GM23338 (cell line): ENCODE results near the gene PLEKHA7. TPM values are rescaled to one million over a fixed set of nuclear protein-coding genes. Genes with fewer than 3 reads are reported as not detected.

Source experiments
- ATAC-seq: fragments of 200-7000 bp; cut with Tn5 transposase; 3 replicates; pipeline ENCODE4 v1.9.1; 2020
- DNase-seq: peaks from one replicate; pipeline ENCODE4 v3.0.0-alpha.2; 2015; ENCODE audit warnings: low spot score
- H2AFZ ChIP-seq: fragments of 200-600 bp; sonication (generic); 2 replicates; pipeline ENCODE4 v1.8.0; 2016; ENCODE audit warnings: antibody characterized with exemption, mild to moderate bottlenecking, moderate library complexity
- H3F3A ChIP-seq: fragments of 200-600 bp; sonication (generic); replicated peaks from 2 replicates; pipeline ENCODE4 v1.8.0; 2017; ENCODE audit warnings: antibody characterized with exemption, mixed run types, low read depth
- H3K27ac ChIP-seq: fragments of 200-600 bp; sonication (generic); 2 replicates; pipeline ENCODE4 v1.6.1; 2016; ENCODE audit warnings: low read depth
- H3K27me3 ChIP-seq: fragments of 200-600 bp; sonication (generic); 2 replicates; pipeline ENCODE4 v1.8.0; 2016; ENCODE audit warnings: mild to moderate bottlenecking, mixed run types, moderate library complexity; ENCODE audit not compliant: insufficient read depth
- H3K36me3 ChIP-seq: fragments of 200-600 bp; sonication (generic); 2 replicates; pipeline ENCODE4 v1.8.0; 2016; ENCODE audit warnings: mild to moderate bottlenecking; ENCODE audit not compliant: insufficient read depth
- H3K4me1 ChIP-seq: fragments of 200-600 bp; sonication (generic); 2 replicates; pipeline ENCODE4 v1.8.0; 2016; ENCODE audit warnings: mild to moderate bottlenecking, moderate library complexity; ENCODE audit not compliant: insufficient read depth
- H3K4me2 ChIP-seq: fragments of 200-600 bp; sonication (generic); 2 replicates; pipeline ENCODE4 v1.7.1; 2017; ENCODE audit warnings: mixed run types
- H3K4me3 ChIP-seq: fragments of 200-600 bp; sonication (generic); 2 replicates; pipeline ENCODE4 v1.6.1; 2016; ENCODE audit warnings: mixed run types
- H3K79me2 ChIP-seq: fragments of 200-600 bp; sonication (generic); replicated peaks from 2 replicates; pipeline ENCODE4 v1.8.0; 2017; ENCODE audit warnings: mild to moderate bottlenecking; ENCODE audit not compliant: insufficient read depth
- H3K9me2 ChIP-seq: fragments of 200-600 bp; sonication (generic); 2 replicates; pipeline ENCODE4 v1.8.0; 2017; ENCODE audit not compliant: insufficient read depth
- H4K20me1 ChIP-seq: fragments of 200-600 bp; sonication (generic); replicated peaks from 2 replicates; pipeline ENCODE4 v1.8.0; 2017; ENCODE audit warnings: mild to moderate bottlenecking; ENCODE audit not compliant: insufficient read depth
- H3K27ac Mint-ChIP-seq: 2 replicates; pipeline ENCODE4 v1.8.0; 2020; ENCODE audit warnings: inconsistent platforms, mild to moderate bottlenecking, moderate library complexity, mixed read lengths
- H3K27me3 Mint-ChIP-seq: 3 replicates; pipeline ENCODE4 v1.8.0; 2022; ENCODE audit warnings: low read depth, mild to moderate bottlenecking, moderate library complexity, mixed read lengths, inconsistent platforms; ENCODE audit not compliant: insufficient read depth, poor library complexity
- H3K36me3 Mint-ChIP-seq: 3 replicates; pipeline ENCODE4 v1.8.0; 2021; ENCODE audit warnings: low read depth, mild to moderate bottlenecking, inconsistent platforms, moderate library complexity, mixed read lengths
- H3K4me1 Mint-ChIP-seq: 3 replicates; pipeline ENCODE4 v1.8.0; 2020; ENCODE audit warnings: mild to moderate bottlenecking, inconsistent platforms, mixed read lengths
- H3K4me3 Mint-ChIP-seq: 3 replicates; pipeline ENCODE4 v1.8.0; 2021; ENCODE audit warnings: moderate library complexity, mild to moderate bottlenecking, inconsistent platforms, mixed read lengths
- H3K9me3 Mint-ChIP-seq: 3 replicates; pipeline ENCODE4 v1.8.0; 2020; ENCODE audit warnings: moderate library complexity, mild to moderate bottlenecking, inconsistent platforms, mixed read lengths
- CREB1 ChIP-seq: fragments of 250-450 bp; sonication (Bioruptor Pico); IDR thresholded peaks from 2 replicates; pipeline ENCODE4 v1.5.0; 2020; ENCODE audit warnings: low read depth, mild to moderate bottlenecking, moderate library complexity
- POLR2AphosphoS5 ChIP-seq: IDR thresholded peaks from 2 replicates; pipeline ENCODE4 v1.6.1; 2016; ENCODE audit warnings: antibody characterized with exemption, low read depth
- ZNF331 ChIP-seq: fragments of 250-450 bp; sonication (Bioruptor Pico); IDR thresholded peaks from 2 replicates; pipeline ENCODE4 v1.5.0; 2020; ENCODE audit warnings: low read depth, mild to moderate bottlenecking, moderate library complexity
- ZNF462 ChIP-seq: fragments of 250-450 bp; sonication (Bioruptor Pico); IDR thresholded peaks from 2 replicates; pipeline ENCODE4 v1.5.0; 2020; ENCODE audit warnings: mild to moderate bottlenecking, moderate library complexity
- polyA plus RNA-seq: library from polyadenylated mRNA; unstranded; fragments of >200 nt; fragmentation: Nextera tagmentation; extraction: Ambion mirVana; gene quantifications from 2 replicates; pipeline ENCODE4 v1.2.1, GENCODE V29; 2016
- total RNA-seq: library from RNA; depleted of rRNA; stranded (reverse); fragments of >200 nt; shearing (Covaris generic); gene quantifications from 2 replicates; pipeline ENCODE4 v1.2.3, GENCODE V29; 2014
- TF ChIP-seq, protein P1 (sequence below): IDR thresholded peaks from 2 replicates; pipeline ENCODE4 v1.6.1; 2016; ENCODE audit warnings: antibody characterized with exemption

The PLEKHA7 gene
- total and polyA plus RNA-seq, 2 experiments from 2014 or later: 9.7 to 15.8 TPM

- no peak for TF ChIP-seq ZNF462
- no peak for TF ChIP-seq ZNF331 (CRISPR knock-in tag)
Observed at GRCh38 chr11:16738947-16739815, 275.0 kb downstream of the PLEKHA7 start (continued).

DNA sequence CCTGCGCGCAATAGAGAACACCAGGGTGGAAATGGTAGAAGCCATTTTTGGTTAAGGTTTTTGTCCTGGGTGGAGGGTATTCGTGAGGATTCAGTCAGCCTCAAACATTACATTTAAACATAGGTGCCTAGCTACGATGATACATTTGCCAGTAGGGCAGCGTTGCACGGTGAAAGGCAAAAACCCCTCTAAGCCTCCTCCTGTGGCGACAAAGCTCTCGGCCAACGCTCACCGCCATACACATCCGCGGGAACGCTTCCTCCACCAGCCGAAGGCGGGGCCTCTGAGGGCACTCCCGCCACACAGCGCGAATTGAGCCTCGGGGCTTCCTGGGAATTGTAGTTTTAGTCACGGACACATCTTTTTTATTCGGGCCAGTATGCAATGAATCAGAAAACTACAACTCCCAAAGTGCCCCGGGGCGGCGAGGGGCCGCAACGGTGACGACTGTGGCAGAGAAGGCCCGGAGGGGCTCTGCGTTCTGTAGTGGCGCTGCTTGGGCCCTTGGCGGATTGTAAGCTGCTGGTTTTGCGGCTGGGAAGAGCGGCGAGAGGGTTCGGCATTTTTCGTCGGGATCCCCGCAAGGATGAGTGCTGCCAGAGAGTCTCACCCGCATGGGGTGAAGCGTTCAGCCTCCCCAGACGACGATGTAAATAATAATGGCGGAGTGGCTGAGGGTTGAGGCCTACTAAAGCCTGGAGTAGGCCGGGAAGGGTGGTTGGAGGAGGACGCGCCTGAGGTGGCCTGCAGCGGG is 275.8 kb downstream of the PLEKHA7 start, which contains the start of gene C11orf58:
TSS of gene C11orf58 (plus strand) at position 455 of the 754 bp plus-strand sequence. CDS start at position 587, 132 bp downstream.
- Histone ChIP-seq H2AFZ (peak within 1 kb of the TSS; percentile 35), H3K4me3 (peak within 1 kb of the TSS; percentile 73), H3K27me3 (no peaks in the 10 kb centered on the region), H4K20me1 (peaks cover 33% of the 10 kb centered on the region), H3K9me2 (no peaks in the 10 kb centered on the region), H3K36me3 (no peaks in the 10 kb centered on the region), H3K27ac (peak within 1 kb of the TSS; percentile 82), H3K79me2 (peaks cover 48% of the 10 kb centered on the region), H3K4me1 (peaks cover 19% of the 10 kb centered on the region), H3K4me2 (peak within 1 kb of the TSS; percentile 89), H3F3A (no peaks in the 10 kb centered on the region)
- peak; percentile 86 for TF ChIP-seq CREB1 (CRISPR knock-in tag)
- TF ChIP-seq ZNF331 (CRISPR knock-in tag): no peak
- TF ChIP-seq POLR2AphosphoS5: peak; percentile 92
- no peak for TF ChIP-seq ZNF462
- TF ChIP-seq, protein P1, sequence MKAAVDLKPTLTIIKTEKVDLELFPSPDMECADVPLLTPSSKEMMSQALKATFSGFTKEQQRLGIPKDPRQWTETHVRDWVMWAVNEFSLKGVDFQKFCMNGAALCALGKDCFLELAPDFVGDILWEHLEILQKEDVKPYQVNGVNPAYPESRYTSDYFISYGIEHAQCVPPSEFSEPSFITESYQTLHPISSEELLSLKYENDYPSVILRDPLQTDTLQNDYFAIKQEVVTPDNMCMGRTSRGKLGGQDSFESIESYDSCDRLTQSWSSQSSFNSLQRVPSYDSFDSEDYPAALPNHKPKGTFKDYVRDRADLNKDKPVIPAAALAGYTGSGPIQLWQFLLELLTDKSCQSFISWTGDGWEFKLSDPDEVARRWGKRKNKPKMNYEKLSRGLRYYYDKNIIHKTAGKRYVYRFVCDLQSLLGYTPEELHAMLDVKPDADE: peak; percentile 93
- no peak within 1 kb of the TSS; the same call in 2 of the 3 replicates for H3K4me3 Mint-ChIP-seq
- no peaks in the 10 kb centered on the region for H3K27me3 Mint-ChIP-seq
- peak; percentile 98 for DNase-seq
- no peaks in the 10 kb centered on the region; the same call in 2 of the 3 replicates for H3K9me3 Mint-ChIP-seq
- no peak within 1 kb of the TSS for H3K27ac Mint-ChIP-seq
- H3K4me1 Mint-ChIP-seq: peaks cover 10% of the 10 kb centered on the region
- ATAC-seq: peak; percentile 97
- peaks cover 23% of the 10 kb centered on the region for H3K36me3 Mint-ChIP-seq
